WTC11 (cell line): Measurements from ENCODE around the gene TVP23C.
"Not testable (repeated sequence)": the region's sequence is repeated elsewhere in the genome, so short reads cannot be mapped to it uniquely, and the experiment has no call there.

ENCODE experiments used
- ARID4B ChIP-seq: sonication (generic); formaldehyde crosslinking; IDR thresholded peaks from 2 replicates; pipeline ENCODE4 v1.8.0; 2023; ENCODE audit warnings: missing genetic modification reagents, mild to moderate bottlenecking, borderline replicate concordance
- ATF2 ChIP-seq: sonication (generic); formaldehyde crosslinking; IDR thresholded peaks from 2 replicates; pipeline ENCODE4 v1.8.1; 2022; ENCODE audit warnings: low read depth, missing genetic modification reagents, borderline replicate concordance
- CTCF ChIP-seq: fragments of 200-600 bp; IDR thresholded peaks from 2 replicates; pipeline ENCODE4 v1.8.0; 2022; ENCODE audit warnings: antibody characterized with exemption
- E2F1 ChIP-seq: sonication (generic); formaldehyde crosslinking; IDR thresholded peaks from 2 replicates; pipeline ENCODE4 v1.8.0; 2022; ENCODE audit warnings: mild to moderate bottlenecking, missing genetic modification reagents
- FOXK1 ChIP-seq: sonication (generic); formaldehyde crosslinking; IDR thresholded peaks from 2 replicates; pipeline ENCODE4 v1.8.0; 2022; ENCODE audit warnings: mild to moderate bottlenecking, moderate library complexity, missing genetic modification reagents
- IRF2 ChIP-seq: sonication (generic); formaldehyde crosslinking; IDR thresholded peaks from 2 replicates; pipeline ENCODE4 v1.8.0; 2022; ENCODE audit warnings: low read depth, missing genetic modification reagents, borderline replicate concordance
- NR1H2 ChIP-seq: sonication (generic); formaldehyde crosslinking; IDR thresholded peaks from 2 replicates; pipeline ENCODE4 v1.9.0; 2021; ENCODE audit warnings: mild to moderate bottlenecking, moderate library complexity, missing genetic modification reagents
- STAT6 ChIP-seq: sonication (generic); formaldehyde crosslinking; conservative IDR thresholded peaks from 2 replicates; pipeline ENCODE4 v1.8.1; 2023; ENCODE audit warnings: mild to moderate bottlenecking, low read depth, missing genetic modification reagents, moderate library complexity
- USF1 ChIP-seq: sonication (generic); formaldehyde crosslinking; IDR thresholded peaks from 2 replicates; pipeline ENCODE4 v1.8.0; 2022; ENCODE audit warnings: mild to moderate bottlenecking, missing genetic modification reagents
- ZNF281 ChIP-seq: sonication (generic); formaldehyde crosslinking; IDR thresholded peaks from 2 replicates; pipeline ENCODE4 v1.8.0; 2023; ENCODE audit warnings: mild to moderate bottlenecking, missing genetic modification reagents
- ZNF416 ChIP-seq: fragments of 250-450 bp; sonication (Bioruptor Pico); IDR thresholded peaks from 2 replicates; pipeline ENCODE4 v1.9.0; 2021; ENCODE audit warnings: mild to moderate bottlenecking, inconsistent platforms

- not testable (repeated sequence) for TF ChIP-seq STAT6 (CRISPR knock-in tag); ARID4B (CRISPR knock-in tag); CTCF; E2F1 (CRISPR knock-in tag); FOXK1 (CRISPR knock-in tag); NR1H2; ZNF416 (CRISPR knock-in tag); ZNF281; IRF2 (CRISPR knock-in tag); USF1 (CRISPR knock-in tag); ATF2 (CRISPR knock-in tag)
These were observed 11.4 kb upstream of the TVP23C start for GRCh38 chr17:15574660-15575059.
